ENCODE data around the gene TRMT10C. TPM values are rescaled to one million over a fixed set of nuclear protein-coding genes. Genes with fewer than 3 reads are reported as not detected.

The TRMT10C gene
- total and polyA plus RNA-seq, 9 of the 15 experiments (the other 6 are each of a cell fraction or from before 2014, with no cell fraction given) = 48.6 to 106 (median 63.9) TPM

DNA sequence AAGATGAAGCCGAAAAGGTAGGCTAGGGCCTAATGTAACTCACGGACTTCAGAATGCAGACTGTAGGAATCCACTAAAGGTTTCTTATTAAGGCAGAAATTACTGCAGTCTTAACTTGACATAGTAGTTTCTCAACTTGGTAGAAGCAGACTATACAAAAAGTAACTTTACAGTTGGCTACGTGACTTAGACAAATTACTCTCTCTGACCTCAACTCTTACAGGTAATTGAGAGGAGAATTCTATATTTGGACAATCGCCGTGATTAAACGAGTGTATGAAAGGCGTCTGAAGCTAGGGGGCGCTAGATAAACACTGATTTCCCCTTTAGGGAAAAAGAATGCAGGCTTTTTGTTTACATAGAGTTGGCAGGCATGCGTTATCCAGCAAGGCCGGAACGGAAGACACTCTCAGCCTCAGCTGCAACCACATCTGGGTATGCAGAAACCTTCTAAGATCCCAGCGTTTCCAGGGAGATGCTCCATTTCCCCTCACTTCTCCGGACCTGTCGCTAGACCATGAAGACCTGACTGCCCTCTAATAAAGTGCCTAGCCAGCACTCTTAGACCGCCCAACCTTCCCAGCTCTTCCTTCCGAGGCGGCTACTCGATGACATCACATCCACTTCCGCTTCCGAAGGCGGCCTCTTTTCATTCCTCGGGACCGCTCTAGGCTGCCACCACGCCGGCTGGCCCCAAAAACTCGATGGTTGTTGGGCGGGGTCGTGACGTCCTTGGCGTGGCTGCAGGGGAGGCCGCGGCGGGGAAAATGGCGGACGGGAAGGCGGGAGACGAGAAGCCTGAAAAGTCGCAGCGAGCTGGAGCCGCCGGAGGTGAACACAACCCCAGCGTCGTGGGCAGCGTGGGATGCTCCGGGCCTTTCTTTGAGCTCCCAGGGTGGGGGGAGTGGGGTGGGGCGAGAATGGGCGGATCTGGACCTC, 12.1 kb downstream of the TRMT10C start, which contains the start of gene PCNP (continued):
- TF ChIP-seq, protein P1, sequence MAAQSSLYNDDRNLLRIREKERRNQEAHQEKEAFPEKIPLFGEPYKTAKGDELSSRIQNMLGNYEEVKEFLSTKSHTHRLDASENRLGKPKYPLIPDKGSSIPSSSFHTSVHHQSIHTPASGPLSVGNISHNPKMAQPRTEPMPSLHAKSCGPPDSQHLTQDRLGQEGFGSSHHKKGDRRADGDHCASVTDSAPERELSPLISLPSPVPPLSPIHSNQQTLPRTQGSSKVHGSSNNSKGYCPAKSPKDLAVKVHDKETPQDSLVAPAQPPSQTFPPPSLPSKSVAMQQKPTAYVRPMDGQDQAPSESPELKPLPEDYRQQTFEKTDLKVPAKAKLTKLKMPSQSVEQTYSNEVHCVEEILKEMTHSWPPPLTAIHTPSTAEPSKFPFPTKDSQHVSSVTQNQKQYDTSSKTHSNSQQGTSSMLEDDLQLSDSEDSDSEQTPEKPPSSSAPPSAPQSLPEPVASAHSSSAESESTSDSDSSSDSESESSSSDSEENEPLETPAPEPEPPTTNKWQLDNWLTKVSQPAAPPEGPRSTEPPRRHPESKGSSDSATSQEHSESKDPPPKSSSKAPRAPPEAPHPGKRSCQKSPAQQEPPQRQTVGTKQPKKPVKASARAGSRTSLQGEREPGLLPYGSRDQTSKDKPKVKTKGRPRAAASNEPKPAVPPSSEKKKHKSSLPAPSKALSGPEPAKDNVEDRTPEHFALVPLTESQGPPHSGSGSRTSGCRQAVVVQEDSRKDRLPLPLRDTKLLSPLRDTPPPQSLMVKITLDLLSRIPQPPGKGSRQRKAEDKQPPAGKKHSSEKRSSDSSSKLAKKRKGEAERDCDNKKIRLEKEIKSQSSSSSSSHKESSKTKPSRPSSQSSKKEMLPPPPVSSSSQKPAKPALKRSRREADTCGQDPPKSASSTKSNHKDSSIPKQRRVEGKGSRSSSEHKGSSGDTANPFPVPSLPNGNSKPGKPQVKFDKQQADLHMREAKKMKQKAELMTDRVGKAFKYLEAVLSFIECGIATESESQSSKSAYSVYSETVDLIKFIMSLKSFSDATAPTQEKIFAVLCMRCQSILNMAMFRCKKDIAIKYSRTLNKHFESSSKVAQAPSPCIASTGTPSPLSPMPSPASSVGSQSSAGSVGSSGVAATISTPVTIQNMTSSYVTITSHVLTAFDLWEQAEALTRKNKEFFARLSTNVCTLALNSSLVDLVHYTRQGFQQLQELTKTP (IDR thresholded peaks at IDR 0.05; ENCODE audit: low read depth in 1 of 2, partially characterized antibody in 2 of 2) = peak; percentile 71 to 77
- TF ChIP-seq SNRNP70 (optimal IDR thresholded peaks at IDR 0.05; ENCODE audit: low read depth, low read length) (no peak), ETS2 (tag; IDR thresholded peaks at IDR 0.05; ENCODE audit: borderline replicate concordance, poor library complexity, severe bottlenecking) (no peak), FOXA1 (IDR thresholded peaks at IDR 0.05; ENCODE audit: borderline replicate concordance) (no peak), TAF1 (IDR thresholded peaks at IDR 0.05; ENCODE audit: control insufficient read depth, extremely low read depth, insufficient read depth, low read length, severe bottlenecking) (peak; percentile 93), CBFA2T3 (IDR thresholded peaks at IDR 0.05) (no peak), TEAD1 (CRISPR knock-in tag; IDR thresholded peaks at IDR 0.05) (peak in 1 of 2 experiments; percentile 95; a peak in 2 of 4 replicates), KHSRP (IDR thresholded peaks at IDR 0.05) (no peak), NFYB (IDR thresholded peaks at IDR 0.05; ENCODE audit: extremely low read depth, insufficient read length) (no peak), COPS2 (conservative IDR thresholded peaks at IDR 0.05) (no peak), SPI1 (IDR thresholded peaks at IDR 0.05; ENCODE audit: borderline replicate concordance, low read depth, low read length) (peak; percentile 93), U2AF2 (optimal IDR thresholded peaks at IDR 0.05; ENCODE audit: low read depth, low read length) (no peak), ELF4 (CRISPR knock-in tag; IDR thresholded peaks at IDR 0.05) (no peak), ARID2 (IDR thresholded peaks at IDR 0.05) (no peak), ZNF165 (CRISPR knock-in tag; IDR thresholded peaks at IDR 0.05; ENCODE audit: borderline replicate concordance) (no peak), ELF2 (CRISPR knock-in tag; IDR thresholded peaks at IDR 0.05) (peak; percentile 49; the same call in 1 of the 2 replicates), RBM39 (optimal IDR thresholded peaks at IDR 0.05; ENCODE audit: low read depth, low read length) (no peak), CAMTA2 (CRISPR knock-in tag; conservative IDR thresholded peaks at IDR 0.05) (no peak)
- TF ChIP-seq, protein P2, sequence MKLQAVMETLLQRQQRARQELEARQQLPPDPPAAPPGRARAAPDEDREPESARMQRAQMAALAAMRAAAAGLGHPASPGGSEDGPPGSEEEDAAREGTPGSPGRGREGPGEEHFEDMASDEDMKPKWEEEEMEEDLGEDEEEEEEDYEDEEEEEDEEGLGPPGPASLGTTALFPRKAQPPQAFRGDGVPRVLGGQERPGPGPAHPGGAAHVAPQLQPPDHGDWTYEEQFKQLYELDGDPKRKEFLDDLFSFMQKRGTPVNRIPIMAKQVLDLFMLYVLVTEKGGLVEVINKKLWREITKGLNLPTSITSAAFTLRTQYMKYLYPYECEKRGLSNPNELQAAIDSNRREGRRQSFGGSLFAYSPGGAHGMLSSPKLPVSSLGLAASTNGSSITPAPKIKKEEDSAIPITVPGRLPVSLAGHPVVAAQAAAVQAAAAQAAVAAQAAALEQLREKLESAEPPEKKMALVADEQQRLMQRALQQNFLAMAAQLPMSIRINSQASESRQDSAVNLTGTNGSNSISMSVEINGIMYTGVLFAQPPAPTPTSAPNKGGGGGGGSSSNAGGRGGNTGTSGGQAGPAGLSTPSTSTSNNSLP (IDR thresholded peaks at IDR 0.05; ENCODE audit: borderline replicate concordance, low read depth, low read length) = peak; percentile 89
- TF ChIP-seq, protein P3, sequence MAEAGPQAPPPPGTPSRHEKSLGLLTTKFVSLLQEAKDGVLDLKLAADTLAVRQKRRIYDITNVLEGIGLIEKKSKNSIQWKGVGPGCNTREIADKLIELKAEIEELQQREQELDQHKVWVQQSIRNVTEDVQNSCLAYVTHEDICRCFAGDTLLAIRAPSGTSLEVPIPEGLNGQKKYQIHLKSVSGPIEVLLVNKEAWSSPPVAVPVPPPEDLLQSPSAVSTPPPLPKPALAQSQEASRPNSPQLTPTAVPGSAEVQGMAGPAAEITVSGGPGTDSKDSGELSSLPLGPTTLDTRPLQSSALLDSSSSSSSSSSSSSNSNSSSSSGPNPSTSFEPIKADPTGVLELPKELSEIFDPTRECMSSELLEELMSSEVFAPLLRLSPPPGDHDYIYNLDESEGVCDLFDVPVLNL (CRISPR knock-in tag; IDR thresholded peaks at IDR 0.05; ENCODE audit: low read depth) = no peak
